HG03571 (cell line): ENCODE measurements around the gene VASH1.
A peak's percentile ranks its signal among the peaks of the same experiment; 100 is the strongest.

Source experiments
- ATAC-seq: cut with Tn5 transposase; IDR thresholded peaks from one replicate; pipeline ENCODE4 v1.9.1; 2021; ENCODE audit not compliant: unreplicated experiment

VASH1 gene

DNA sequence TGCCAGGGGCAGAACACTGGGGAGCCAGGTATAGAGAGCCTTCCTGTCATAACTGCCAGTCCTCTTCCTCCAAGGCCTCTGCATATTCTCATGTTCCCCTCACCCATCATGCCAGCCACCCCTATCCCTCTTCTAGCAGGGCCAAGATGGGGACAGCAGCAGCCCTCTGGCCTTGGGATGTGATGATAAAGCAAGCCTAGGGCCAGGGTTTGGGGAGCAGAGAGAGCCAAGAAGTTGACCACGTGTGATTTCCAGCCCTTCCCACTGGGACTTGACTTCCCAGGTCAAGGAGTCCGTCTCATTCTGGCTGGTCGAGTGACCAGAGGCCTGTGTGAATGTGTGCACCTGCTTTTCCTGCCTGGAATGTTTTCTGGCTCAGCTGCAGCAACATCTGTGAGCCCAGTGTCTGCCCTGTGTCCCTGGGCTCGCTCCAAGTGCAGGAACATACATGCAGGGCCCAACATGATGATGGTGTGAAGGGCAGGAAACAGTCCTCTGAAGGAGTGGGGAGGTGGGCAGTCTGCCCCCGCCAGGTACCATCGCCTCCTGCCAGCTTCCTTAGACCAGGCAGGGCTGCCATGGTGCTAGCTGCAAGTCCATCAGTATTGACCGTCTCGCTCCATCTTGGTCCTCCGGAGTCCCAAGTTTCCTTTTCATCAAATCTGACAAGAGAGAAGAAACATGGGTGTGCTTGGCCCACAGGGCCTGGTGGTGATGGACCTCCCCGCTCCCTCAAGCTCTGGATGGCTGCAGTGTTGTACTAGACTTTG is 21.0 kb downstream of the VASH1 start:
- ATAC-seq: no peak

- no peak for ATAC-seq
Measured at GRCh38 chr14:76782885-76783566, 21.8 kb downstream of the VASH1 start.

DNA sequence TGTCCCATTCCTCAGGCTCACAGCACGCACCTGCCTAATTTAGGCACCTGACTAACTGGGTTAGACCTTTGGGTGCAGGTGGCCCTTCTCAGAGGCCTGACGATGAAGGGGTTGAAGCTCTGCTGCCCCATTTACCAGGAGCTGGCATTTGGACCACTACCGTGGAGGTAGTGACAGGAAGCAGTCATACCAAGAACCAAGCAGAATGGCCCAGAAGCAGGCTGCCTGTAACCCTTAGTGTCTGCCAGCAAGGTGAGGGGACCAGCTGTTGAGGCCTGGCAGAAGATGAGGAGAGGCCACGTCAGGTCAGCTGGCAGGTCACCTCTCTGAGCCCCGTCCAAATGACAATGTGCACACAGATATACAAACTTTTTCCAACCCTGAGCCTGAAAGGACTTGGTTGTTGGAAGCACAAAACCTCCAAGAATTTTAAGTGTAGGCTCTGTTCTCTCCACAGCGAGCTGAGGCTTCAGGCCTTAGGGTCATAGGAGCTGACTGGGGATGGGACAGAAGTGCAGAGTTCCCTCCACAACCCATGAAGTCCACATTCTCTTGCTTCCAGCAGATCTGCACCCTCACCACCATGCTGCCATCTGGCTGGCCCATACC is 23.1 kb downstream of the VASH1 start:
- ATAC-seq: no peak

DNA sequence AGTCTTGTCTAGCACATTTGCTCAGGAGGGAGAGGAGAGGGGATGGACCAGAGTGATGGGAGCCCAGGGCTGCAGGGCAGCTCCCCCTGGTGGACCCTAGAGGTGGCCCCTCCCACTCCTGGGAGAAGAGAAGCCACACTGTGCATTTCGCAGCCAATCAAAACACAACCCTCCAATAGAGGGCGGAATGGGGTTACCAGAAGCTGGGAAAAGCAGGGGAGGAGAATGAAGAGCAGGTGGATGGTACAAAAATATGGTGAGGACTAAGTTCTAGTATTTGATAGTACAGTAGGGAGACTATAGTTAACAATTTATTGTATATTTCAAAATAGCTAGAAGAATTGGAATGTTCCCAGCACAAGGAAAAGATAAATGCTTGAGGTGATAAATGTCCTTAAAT is 23.6 kb downstream of the VASH1 start:
- ATAC-seq: peak; percentile 67

- no peak for ATAC-seq
Measured at GRCh38 chr14:76786601-76787000, 25.3 kb downstream of the VASH1 start.

GRCh38 chr14:76792422-76792821 is 31.2 kb downstream of the VASH1 start:
- ATAC-seq: no peak

DNA sequence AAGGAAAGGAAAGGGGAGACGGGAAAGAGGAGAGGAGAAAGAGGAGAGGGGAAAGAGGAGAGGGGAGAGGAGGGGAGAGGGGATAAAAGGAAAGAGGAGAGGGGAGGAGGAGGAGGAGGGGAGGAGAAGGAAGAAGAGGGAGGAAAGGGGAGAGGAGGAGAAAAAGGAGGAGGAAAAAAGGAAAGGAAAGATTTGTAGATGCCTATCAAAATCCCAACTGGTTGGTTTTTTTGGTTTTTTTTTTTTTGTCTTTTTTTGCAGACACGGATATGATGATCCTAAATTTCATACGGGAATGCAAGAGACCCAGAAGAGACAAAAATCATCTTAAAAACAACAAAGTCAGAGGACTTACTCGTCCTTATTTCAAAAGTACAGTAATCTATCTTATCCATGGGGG is 32.1 kb downstream of the VASH1 start:
- ATAC-seq: no peak

DNA sequence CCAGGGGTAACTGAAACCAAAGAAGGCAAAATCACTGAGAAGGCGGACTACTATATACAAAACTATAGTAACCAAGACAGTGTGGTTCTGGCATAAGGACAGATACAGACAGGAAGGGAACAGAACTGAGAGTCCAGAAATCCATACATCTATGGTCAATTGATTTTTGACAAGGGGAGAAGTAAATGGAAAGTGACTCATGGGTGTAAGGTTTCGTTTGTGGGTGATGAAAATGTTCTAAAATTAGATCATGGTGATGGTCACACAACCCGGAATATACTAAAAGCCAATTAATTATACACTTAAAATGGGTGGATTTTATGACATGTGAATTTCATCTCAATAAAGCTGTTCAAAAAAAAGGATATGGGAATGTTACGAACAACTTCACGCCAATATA is 32.7 kb downstream of the VASH1 start:
- ATAC-seq: no peak

GRCh38 chr14:76806446-76806845 is 45.2 kb downstream of the VASH1 start:
- ATAC-seq: no peak

GRCh38 chr14:76808011-76808410 is 46.7 kb downstream of the VASH1 start:
- no peak for ATAC-seq

DNA sequence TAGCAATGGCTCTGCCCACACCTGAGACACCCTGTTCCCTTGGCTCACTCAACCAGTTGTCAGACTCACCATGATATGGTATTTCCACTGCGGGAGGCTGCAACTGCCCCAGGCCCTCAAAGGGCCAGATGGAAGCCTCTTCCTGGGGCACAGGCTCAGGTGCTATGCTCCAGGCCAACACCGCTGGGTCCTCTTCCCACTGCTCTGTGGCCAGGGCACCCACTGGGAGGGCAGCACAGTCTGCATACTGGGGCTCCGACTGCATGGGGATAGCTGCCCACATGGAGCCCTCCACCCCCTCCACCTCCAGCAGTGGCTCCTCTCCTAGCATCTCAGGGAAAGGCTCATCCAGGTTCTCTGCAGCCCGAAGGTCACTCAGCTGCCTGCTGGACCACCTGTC is 47.7 kb downstream of the VASH1 start:
- no peak for ATAC-seq

GRCh38 chr14:76810525-76810924 is 49.3 kb downstream of the VASH1 start:
- no peak for ATAC-seq

DNA sequence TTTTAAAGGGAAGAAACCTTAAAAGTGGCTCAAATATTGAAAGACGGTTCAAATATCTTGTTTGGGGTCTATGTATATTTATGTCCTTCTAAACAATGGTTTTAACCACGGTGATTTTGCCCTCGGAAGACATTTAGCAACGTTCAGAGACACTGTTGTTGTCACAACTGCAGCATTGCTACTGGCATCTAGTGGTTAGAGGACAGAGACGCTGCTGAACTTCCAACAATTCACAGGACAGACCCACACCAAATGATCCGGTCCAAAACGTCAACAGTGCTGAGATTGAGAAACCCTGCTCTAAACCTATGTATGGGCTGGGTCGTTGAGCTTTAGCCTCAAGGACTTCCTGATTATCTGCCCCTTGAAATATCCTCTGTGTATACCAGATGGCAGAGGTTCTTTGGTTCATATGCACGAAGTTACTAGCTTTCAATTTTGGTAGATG is 49.7 kb downstream of the VASH1 start:
- no peak for ATAC-seq

DNA sequence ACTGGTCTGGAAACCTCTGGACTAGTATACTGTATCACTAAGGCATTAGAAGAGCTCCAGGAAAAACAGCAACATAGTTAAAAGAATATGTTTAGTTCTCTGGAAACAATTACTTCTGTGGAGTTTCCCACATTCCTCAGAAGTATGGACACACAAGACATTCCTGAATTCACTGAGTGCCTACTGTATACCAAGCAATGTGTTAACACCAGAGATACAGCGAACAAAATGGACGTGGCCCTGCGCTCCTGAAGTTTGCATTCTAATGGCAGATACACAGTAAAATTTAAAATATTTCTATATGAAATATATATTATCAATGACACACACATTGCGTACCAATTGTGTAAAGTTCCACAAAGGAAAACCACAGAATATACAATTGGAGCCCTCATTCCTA is 50.3 kb downstream of the VASH1 start:
- no peak for ATAC-seq

DNA sequence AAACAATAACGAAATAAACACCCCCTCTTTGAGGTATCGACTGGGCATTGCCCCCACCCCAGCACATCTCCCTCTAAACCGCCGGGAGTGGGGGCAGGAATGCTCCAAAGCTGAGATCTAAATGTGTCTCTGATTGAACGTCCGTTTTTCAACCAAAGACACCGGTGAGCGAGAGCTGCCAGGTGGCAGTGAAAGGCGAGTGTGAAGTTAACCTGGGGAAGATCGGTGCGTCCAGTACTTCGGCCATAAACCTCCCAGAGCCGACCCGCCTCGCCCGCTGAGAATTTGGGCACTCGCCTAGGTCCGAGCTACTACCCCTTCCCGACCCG is 50.8 kb downstream of the VASH1 start:
- ATAC-seq: no peak

DNA sequence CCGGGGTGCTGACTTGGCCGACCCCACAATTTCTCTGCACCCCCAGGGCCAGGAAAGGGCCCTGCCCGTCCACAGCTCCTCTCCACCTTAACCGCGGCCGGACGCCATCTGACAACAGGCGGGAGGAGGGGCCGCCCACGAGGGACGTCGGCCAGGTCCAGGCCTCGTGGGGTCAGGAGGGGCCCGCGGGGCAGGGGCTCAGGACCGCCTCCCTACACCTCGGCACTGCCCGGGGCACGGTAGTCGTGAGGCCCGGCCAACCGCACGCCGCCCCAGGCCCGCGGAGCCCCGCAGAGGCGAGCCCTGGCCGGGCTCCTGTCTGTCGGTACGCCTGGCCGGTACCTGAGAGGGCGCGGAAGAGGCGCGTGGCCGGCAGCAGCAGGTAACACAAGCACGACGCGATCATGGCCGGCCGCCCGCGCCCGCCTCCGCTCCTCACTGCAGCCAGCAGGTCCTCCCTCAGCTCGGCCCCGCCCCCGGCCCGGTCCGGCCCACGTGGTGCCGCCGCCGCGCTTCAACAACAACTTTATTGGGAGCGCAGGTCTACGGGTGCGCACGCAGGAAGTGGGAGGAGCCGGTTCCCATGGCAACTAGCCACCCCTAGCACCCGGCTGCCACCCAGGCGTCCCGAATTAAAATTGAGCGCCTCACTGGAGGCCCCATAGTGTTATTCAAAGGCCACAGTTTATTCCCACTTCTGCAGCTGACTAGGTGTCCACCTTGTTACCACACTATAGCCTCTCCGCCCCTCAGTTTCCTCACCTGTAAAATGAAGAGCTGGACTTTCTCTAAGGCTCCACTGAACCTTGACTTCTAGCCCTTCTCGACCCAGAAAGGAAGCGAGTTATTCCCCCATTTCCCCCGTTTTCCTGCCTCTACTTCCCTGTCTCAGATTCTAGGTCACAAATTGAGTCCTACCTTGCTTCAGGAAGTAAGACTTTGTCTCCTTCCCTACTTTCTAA is 51.4 kb downstream of the VASH1 start, which contains the start of gene ANGEL1:
Gene ANGEL1 (minus strand): TSS at position 461 of the 962 bp plus-strand sequence. CDS start 55 bp downstream, at position 406.
- peak; percentile 79 for ATAC-seq

DNA sequence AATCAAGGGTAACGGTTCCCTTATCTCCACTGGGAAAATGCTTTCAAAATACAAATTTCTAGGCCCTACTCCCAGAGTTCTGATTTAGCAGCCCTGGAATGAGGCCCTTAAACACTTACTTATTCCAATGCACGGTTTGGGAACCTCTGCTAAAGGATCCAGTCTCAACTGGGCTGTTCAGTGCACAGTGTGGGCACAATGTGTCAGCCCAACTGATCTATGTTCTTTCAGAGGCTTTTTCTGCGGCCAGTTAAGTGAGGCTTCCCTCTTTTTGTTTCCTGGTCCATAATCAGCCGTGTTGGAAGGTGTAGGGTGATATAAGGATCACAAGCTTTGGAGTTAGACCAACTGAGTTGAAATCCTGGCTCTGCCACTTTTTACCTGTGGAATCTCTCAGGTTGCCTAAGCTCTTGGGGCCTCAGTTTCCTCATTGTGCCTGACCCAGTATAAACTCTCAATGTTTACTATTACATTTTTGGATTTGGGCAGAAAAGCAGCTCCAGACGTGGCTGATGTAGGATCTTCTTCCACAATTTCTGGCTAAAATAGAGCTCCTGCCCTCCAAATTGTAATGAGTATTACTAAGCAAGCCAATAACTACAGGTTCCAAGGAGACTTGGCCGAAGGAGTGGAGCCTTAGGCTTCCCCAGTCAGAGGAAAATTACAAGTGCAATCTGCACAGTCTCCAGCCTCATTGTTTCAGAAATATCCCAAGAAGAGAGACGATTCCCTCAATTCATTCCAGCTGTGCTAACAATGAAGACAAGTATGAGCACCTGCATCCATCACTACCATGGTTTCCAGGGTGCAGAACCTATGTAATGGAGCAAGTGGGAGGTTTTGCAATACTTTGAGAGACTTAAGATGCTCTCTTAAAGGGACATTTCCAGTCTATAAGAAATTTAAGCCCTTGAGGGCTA is 53.7 kb downstream of the VASH1 start:
- ATAC-seq: no peak

- no peak for ATAC-seq
Measured at GRCh38 chr14:76820700-76821099, 59.4 kb downstream of the VASH1 start.

GRCh38 chr14:76826122-76826521 is 64.9 kb downstream of the VASH1 start, which contains the start of gene LRRC74A:
Gene LRRC74A (plus strand): TSS chr14:76826408. CDS start chr14:76826698, 290 bp downstream.
- no peak for ATAC-seq
